ENCODE measurements around the gene CDH24. TPM values are rescaled to one million over a fixed set of nuclear protein-coding genes. Genes with fewer than 3 reads are reported as not detected.

The CDH24 gene
- total RNA-seq (2014; rRNA removed; shearing (Covaris generic)): 8.3 and 9.6 TPM in 2 replicates

GRCh38 chr14:23056956-23057756 is at the start of gene CDH24:
TSS of gene CDH24 (minus strand) at chr14:23057520. CDS start at chr14:23055733, 1,787 bp downstream.
- H3K36me3 ChIP-seq: peaks cover 25% of the 10 kb centered on the region
- H3K4me1 ChIP-seq: peaks cover 5% of the 10 kb centered on the region; the same call in 1 of the 2 replicates

GRCh38 chr14:23106747-23107045 is 49.4 kb upstream of the CDH24 start:
- no peak overlapping the region for H3K4me3 ChIP-seq
- DNase-seq: no peak
- H3K27ac ChIP-seq: no peak overlapping the region
- H3K4me1 ChIP-seq: peaks cover 8% of the 10 kb centered on the region
- peaks cover 13% of the 10 kb centered on the region; the same call in 1 of the 2 replicates for H3K27me3 ChIP-seq
- no peaks in the 10 kb centered on the region for H3K36me3 ChIP-seq
- no peaks in the 10 kb centered on the region for H3K9me3 ChIP-seq (replicated peaks)

More at GRCh38 chr14:23056956-23057756, at the start of gene CDH24:
- no peaks in the 10 kb centered on the region for H3K27me3 ChIP-seq
- H3K27ac ChIP-seq: peak within 1 kb of the TSS; percentile 44; the same call in 1 of the 2 replicates
- peak; percentile 78 to 79 for DNase-seq
- H3K9me3 ChIP-seq (replicated peaks): no peaks in the 10 kb centered on the region
- H3K4me3 ChIP-seq: peak within 1 kb of the TSS; percentile 74

GRCh38 chr14:23105348-23105824 is 48.1 kb upstream of the CDH24 start:
- peaks cover 8% of the 10 kb centered on the region for H3K4me1 ChIP-seq
- no peaks in the 10 kb centered on the region for H3K9me3 ChIP-seq (replicated peaks)
- H3K4me3 ChIP-seq: no peak overlapping the region
- no peak for DNase-seq
- H3K27ac ChIP-seq: no peak overlapping the region
- H3K27me3 ChIP-seq: peaks cover 9% of the 10 kb centered on the region; the same call in 1 of the 2 replicates
- H3K36me3 ChIP-seq: no peaks in the 10 kb centered on the region

GRCh38 chr14:23104591-23105347 is 47.4 kb upstream of the CDH24 start, which contains the start of gene CIROP:
TSS of gene CIROP (minus strand) at chr14:23104989. CDS start at chr14:23104920, 69 bp downstream.
- peaks cover 9% of the 10 kb centered on the region; the same call in 1 of the 2 replicates for H3K27me3 ChIP-seq
- H3K27ac ChIP-seq: no peak within 1 kb of the TSS
- H3K4me3 ChIP-seq: no peak within 1 kb of the TSS
- H3K9me3 ChIP-seq (replicated peaks): no peaks in the 10 kb centered on the region
- no peak for DNase-seq
- no peaks in the 10 kb centered on the region for H3K36me3 ChIP-seq
- peaks cover 8% of the 10 kb centered on the region for H3K4me1 ChIP-seq

GRCh38 chr14:23104070-23104590 is 46.8 kb upstream of the CDH24 start:
- peaks cover 9% of the 10 kb centered on the region; the same call in 1 of the 2 replicates for H3K27me3 ChIP-seq

GRCh38 chr14:23103581-23103980 is 46.3 kb upstream of the CDH24 start:
- peaks cover 8% of the 10 kb centered on the region for H3K4me1 ChIP-seq
- no peak overlapping the region for H3K4me3 ChIP-seq
- no peaks in the 10 kb centered on the region for H3K9me3 ChIP-seq (replicated peaks)
- H3K27me3 ChIP-seq: peaks cover 9% of the 10 kb centered on the region; the same call in 1 of the 2 replicates
- no peak for DNase-seq
- peaks cover 6% of the 10 kb centered on the region; the same call in 1 of the 2 replicates for H3K36me3 ChIP-seq
- no peak overlapping the region for H3K27ac ChIP-seq

More at GRCh38 chr14:23104070-23104590, 46.8 kb upstream of the CDH24 start:
- Histone ChIP-seq H3K36me3 (peaks cover under 1% of the 10 kb centered on the region; the same call in 1 of the 2 replicates), H3K9me3 (replicated peaks) (no peaks in the 10 kb centered on the region), H3K4me1 (peaks cover 8% of the 10 kb centered on the region), H3K27ac (no peak overlapping the region), H3K4me3 (no peak overlapping the region)
- DNase-seq: no peak

GRCh38 chr14:23102801-23103200 is 45.5 kb upstream of the CDH24 start:
- H3K4me1 ChIP-seq: peaks cover 8% of the 10 kb centered on the region
- no peak overlapping the region for H3K27ac ChIP-seq
- H3K36me3 ChIP-seq: peaks cover 12% of the 10 kb centered on the region; the same call in 1 of the 2 replicates
- H3K9me3 ChIP-seq (replicated peaks): no peaks in the 10 kb centered on the region
- no peak overlapping the region for H3K4me3 ChIP-seq
- DNase-seq: no peak
- H3K27me3 ChIP-seq: peaks cover 9% of the 10 kb centered on the region; the same call in 1 of the 2 replicates

- peaks cover 9% of the 10 kb centered on the region; the same call in 1 of the 2 replicates for H3K27me3 ChIP-seq
- peaks cover 8% of the 10 kb centered on the region for H3K4me1 ChIP-seq
- H3K4me3 ChIP-seq: no peak overlapping the region
- peaks cover 15% of the 10 kb centered on the region; the same call in 1 of the 2 replicates for H3K36me3 ChIP-seq
- DNase-seq: peak in 1 of 2 experiments; percentile 53
- no peak overlapping the region for H3K27ac ChIP-seq
- no peaks in the 10 kb centered on the region for H3K9me3 ChIP-seq (replicated peaks)
These were observed 44.8 kb upstream of the CDH24 start for GRCh38 chr14:23101986-23102625.

- H3K27ac ChIP-seq: no peak overlapping the region
- H3K27me3 ChIP-seq: peaks cover 9% of the 10 kb centered on the region; the same call in 1 of the 2 replicates
- no peak for DNase-seq
- H3K9me3 ChIP-seq (replicated peaks): no peaks in the 10 kb centered on the region
- H3K4me3 ChIP-seq: no peak overlapping the region
- H3K36me3 ChIP-seq: peaks cover 15% of the 10 kb centered on the region; the same call in 1 of the 2 replicates
- peaks cover 2% of the 10 kb centered on the region for H3K4me1 ChIP-seq
These were observed 44.1 kb upstream of the CDH24 start for GRCh38 chr14:23101213-23101970.

- Histone ChIP-seq H3K4me3 (no peak overlapping the region), H3K27ac (no peak overlapping the region), H3K27me3 (peaks cover 3% of the 10 kb centered on the region; the same call in 1 of the 2 replicates), H3K4me1 (no peaks in the 10 kb centered on the region; the same call in 1 of the 2 replicates), H3K36me3 (peaks cover 15% of the 10 kb centered on the region; the same call in 1 of the 2 replicates), H3K9me3 (replicated peaks) (no peaks in the 10 kb centered on the region)
- DNase-seq: no peak
These were observed 42.0 kb upstream of the CDH24 start for GRCh38 chr14:23099212-23099861.

GRCh38 chr14:23097786-23098185 is 40.5 kb upstream of the CDH24 start:
- Histone ChIP-seq H3K27me3 (no peaks in the 10 kb centered on the region), H3K27ac (no peak overlapping the region), H3K36me3 (peaks cover 18% of the 10 kb centered on the region), H3K4me1 (peaks cover 2% of the 10 kb centered on the region), H3K9me3 (replicated peaks) (no peaks in the 10 kb centered on the region), H3K4me3 (no peak overlapping the region)
- DNase-seq: no peak

GRCh38 chr14:23095196-23096108 is 38.1 kb upstream of the CDH24 start, which contains the start of gene C14orf119:
TSS of gene C14orf119 (plus strand) at chr14:23095505. CDS start at chr14:23097659, 2,154 bp downstream.
- H3K27me3 ChIP-seq: no peaks in the 10 kb centered on the region
- H3K36me3 ChIP-seq: peaks cover 30% of the 10 kb centered on the region
- H3K27ac ChIP-seq: peak within 1 kb of the TSS; percentile 92
- DNase-seq: peak; percentile 99 to 100
- H3K9me3 ChIP-seq (replicated peaks): no peaks in the 10 kb centered on the region
- H3K4me1 ChIP-seq: peaks cover 2% of the 10 kb centered on the region; the same call in 1 of the 2 replicates
- peak within 1 kb of the TSS; percentile 94 for H3K4me3 ChIP-seq

All from SJCRH30 (cell line).